Measurements from ENCODE around the gene HDLBP. TPM values are rescaled to one million over a fixed set of nuclear protein-coding genes. Genes with fewer than 3 reads are reported as not detected.

Gene HDLBP
- total RNA-seq, 2 donors from 2014 or later = 295 to 479 TPM

DNA sequence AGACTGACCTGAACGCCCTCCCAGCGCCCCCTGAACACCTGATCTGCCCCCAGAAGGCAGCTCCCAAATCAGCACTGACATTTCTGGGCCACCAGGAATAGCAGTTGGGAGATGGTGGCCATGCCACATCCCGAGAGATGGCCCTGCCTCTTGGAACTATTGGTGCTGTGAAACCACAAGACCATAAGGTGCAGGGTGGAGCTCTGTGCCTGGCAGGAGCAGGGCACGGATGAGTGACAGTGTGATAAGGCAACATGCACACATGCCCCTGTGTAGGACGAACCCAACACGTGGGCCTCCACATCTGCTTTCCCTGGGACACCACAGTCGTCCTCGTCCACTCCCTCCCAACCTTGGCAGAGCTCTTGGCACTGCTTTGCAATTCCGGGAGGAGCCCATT is 100.1 kb downstream of the HDLBP start:
- no peak for ATAC-seq
- H3K4me3 Mint-ChIP-seq = no peak overlapping the region

GRCh38 chr2:241214766-241215165 is 100.7 kb downstream of the HDLBP start:
- peak; percentile 60 for DNase-seq (ENCODE audit: low spot score)
- no peak overlapping the region for H3K4me3 Mint-ChIP-seq
- H3K4me1 Mint-ChIP-seq (ENCODE audit: low read depth in 2 of 2) = peaks cover 5 to 8% of the 10 kb centered on the region in 2 donors
- H3K27me3 Mint-ChIP-seq = no peaks in the 10 kb centered on the region
- no peaks in the 10 kb centered on the region for H3K36me3 Mint-ChIP-seq
- no peak for ATAC-seq
- no peak overlapping the region for H3K27ac Mint-ChIP-seq
- no peaks in the 10 kb centered on the region for H3K9me3 Mint-ChIP-seq

More for the DNA sequence above, 100.1 kb downstream of the HDLBP start:
- DNase-seq (ENCODE audit: low spot score) = peak; percentile 51
- Mint-ChIP-seq H3K4me1 (ENCODE audit: low read depth in 2 of 2) (peaks cover 5 to 12% of the 10 kb centered on the region in 2 donors), H3K27ac (no peak overlapping the region), H3K9me3 (no peaks in the 10 kb centered on the region), H3K27me3 (no peaks in the 10 kb centered on the region), H3K36me3 (no peaks in the 10 kb centered on the region)

- Mint-ChIP-seq H3K4me3 (no peak overlapping the region), H3K9me3 (no peaks in the 10 kb centered on the region), H3K36me3 (no peaks in the 10 kb centered on the region), H3K27me3 (no peaks in the 10 kb centered on the region), H3K27ac (no peak overlapping the region), H3K4me1 (ENCODE audit: low read depth in 2 of 2) (peaks cover 5% of the 10 kb centered on the region in 2 donors)
- DNase-seq (ENCODE audit: low spot score) = peak; percentile 56
- no peak for ATAC-seq
Measured at GRCh38 chr2:241214209-241214608, 101.3 kb downstream of the HDLBP start.

DNA sequence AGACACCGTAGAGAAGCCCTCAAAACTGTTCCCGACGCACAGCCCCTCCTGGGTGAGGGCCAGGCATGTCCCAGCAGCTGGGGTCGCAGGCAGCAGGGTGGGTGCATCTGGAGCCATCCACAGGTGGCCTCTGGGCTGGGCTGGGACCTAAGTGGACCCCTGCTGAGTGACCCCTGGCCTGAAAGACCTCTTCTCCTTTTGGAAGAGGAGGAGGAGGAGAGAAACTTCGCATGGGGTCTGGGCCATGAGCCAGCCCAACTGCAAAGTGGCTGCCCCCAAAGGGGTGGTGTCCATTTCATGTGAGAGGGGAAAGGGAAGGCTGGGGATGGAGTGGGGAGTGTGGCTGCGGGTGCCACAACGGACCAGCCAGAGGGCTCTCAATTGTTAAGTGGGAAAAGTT is 101.9 kb downstream of the HDLBP start:
- Mint-ChIP-seq H3K4me3 (no peak overlapping the region), H3K9me3 (no peaks in the 10 kb centered on the region), H3K36me3 (no peaks in the 10 kb centered on the region), H3K4me1 (ENCODE audit: low read depth in 2 of 2) (peaks cover 2 to 3% of the 10 kb centered on the region in 2 donors), H3K27me3 (no peaks in the 10 kb centered on the region), H3K27ac (no peak overlapping the region)
- ATAC-seq = no peak
- DNase-seq (ENCODE audit: low spot score) = peak; percentile 55

- Mint-ChIP-seq H3K9me3 (no peaks in the 10 kb centered on the region), H3K4me1 (ENCODE audit: low read depth in 2 of 2) (no peaks in the 10 kb centered on the region), H3K27ac (no peak overlapping the region), H3K27me3 (no peaks in the 10 kb centered on the region), H3K4me3 (no peak overlapping the region), H3K36me3 (no peaks in the 10 kb centered on the region)
- peak; percentile 6 for DNase-seq (ENCODE audit: low spot score)
- no peak for ATAC-seq
Measured at GRCh38 chr2:241213041-241213440, 102.4 kb downstream of the HDLBP start.

- Mint-ChIP-seq H3K9me3 (no peaks in the 10 kb centered on the region), H3K36me3 (no peaks in the 10 kb centered on the region), H3K27ac (peak overlapping the region in 1 of 2 donors; percentile 67), H3K27me3 (no peaks in the 10 kb centered on the region), H3K4me1 (ENCODE audit: low read depth in 2 of 2) (no peaks in the 10 kb centered on the region), H3K4me3 (no peak overlapping the region)
- DNase-seq (ENCODE audit: low spot score) (peak; percentile 56), ATAC-seq (no peak)
Measured at GRCh38 chr2:241211276-241211675, 104.2 kb downstream of the HDLBP start.

- Mint-ChIP-seq H3K36me3 (no peaks in the 10 kb centered on the region), H3K27ac (no peak overlapping the region), H3K4me3 (no peak overlapping the region), H3K4me1 (ENCODE audit: low read depth in 2 of 2) (no peaks in the 10 kb centered on the region), H3K27me3 (no peaks in the 10 kb centered on the region), H3K9me3 (no peaks in the 10 kb centered on the region)
- ATAC-seq (no peak), DNase-seq (ENCODE audit: low spot score) (peak; percentile 47)
Measured at GRCh38 chr2:241209271-241209670, 106.2 kb downstream of the HDLBP start.

DNA sequence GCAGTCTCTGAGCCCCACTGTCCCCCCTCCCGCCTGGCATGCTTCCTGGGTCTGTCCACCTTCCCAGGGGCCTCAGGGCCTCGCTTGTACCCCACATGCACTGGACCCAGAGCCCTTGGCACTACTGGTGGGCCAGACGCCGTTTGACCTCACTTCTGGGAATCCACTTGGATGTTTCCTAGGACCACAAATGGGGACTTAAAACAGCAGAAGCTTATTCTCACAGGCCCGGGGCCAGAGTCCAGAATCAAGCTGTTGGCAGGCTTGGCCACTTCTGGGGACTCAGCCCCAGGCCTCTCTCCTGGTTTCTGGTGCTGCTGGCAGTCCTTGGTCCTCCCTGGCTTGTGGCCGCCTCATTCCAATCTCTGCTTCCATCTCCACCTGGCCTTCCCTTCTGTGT is 107.4 kb downstream of the HDLBP start:
- DNase-seq (ENCODE audit: low spot score) (no peak), ATAC-seq (no peak)
- Mint-ChIP-seq H3K4me1 (ENCODE audit: low read depth in 2 of 2) (no peaks in the 10 kb centered on the region), H3K9me3 (no peaks in the 10 kb centered on the region), H3K27ac (no peak overlapping the region), H3K4me3 (no peak overlapping the region), H3K36me3 (no peaks in the 10 kb centered on the region), H3K27me3 (no peaks in the 10 kb centered on the region)

DNA sequence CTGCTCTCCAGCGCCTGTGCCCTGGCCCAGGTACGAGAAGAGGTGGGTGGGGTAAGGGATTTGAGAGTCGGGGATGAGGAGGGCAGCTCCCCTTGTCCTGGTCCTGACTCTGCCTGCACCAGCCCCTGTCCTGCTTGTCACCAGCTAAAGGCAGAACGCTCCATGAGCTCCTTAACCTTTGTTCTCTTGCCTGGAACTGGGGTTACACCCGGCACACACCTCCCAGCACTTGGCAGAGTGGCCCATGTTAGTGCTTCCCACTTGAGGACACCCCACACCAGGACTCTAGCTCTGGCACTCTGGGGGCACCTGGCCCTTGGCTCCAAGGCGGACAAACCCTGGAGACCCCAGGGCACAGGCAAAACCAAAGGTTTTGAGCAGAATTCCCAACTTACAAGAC is 107.8 kb downstream of the HDLBP start:
- Mint-ChIP-seq H3K27ac (no peak overlapping the region), H3K27me3 (no peaks in the 10 kb centered on the region), H3K4me3 (no peak overlapping the region), H3K9me3 (no peaks in the 10 kb centered on the region), H3K36me3 (no peaks in the 10 kb centered on the region), H3K4me1 (ENCODE audit: low read depth in 2 of 2) (no peaks in the 10 kb centered on the region)
- DNase-seq (ENCODE audit: low spot score) = peak; percentile 45
- ATAC-seq = no peak

DNA sequence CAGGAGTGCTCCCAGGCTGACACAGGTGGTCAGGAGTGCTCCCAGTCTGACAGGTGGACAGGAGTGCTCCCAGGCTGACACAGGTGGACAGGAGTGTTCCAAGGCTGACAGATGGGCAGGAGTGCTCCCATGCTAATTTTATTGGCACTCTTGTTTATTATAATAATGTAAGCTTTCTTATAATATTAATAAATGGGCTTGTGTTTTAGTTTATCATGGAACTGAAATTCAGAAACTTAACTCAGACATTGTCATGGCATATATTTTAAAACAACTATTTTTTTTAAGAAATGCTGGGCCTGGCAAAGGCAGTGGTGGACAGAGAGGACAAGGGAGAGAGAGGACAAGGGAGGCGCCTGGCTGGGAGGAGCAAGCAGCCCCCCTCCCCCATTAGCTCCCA is 108.3 kb downstream of the HDLBP start:
- no peak overlapping the region for H3K4me3 Mint-ChIP-seq
- no peaks in the 10 kb centered on the region for H3K36me3 Mint-ChIP-seq
- H3K9me3 Mint-ChIP-seq = no peaks in the 10 kb centered on the region
- DNase-seq (ENCODE audit: low spot score) (no peak), ATAC-seq (no peak)
- H3K27ac Mint-ChIP-seq = no peak overlapping the region
- H3K4me1 Mint-ChIP-seq (ENCODE audit: low read depth in 2 of 2) = no peaks in the 10 kb centered on the region
- no peaks in the 10 kb centered on the region for H3K27me3 Mint-ChIP-seq

- no peaks in the 10 kb centered on the region for H3K27me3 Mint-ChIP-seq
- ATAC-seq (no peak), DNase-seq (ENCODE audit: low spot score) (peak; percentile 58)
- H3K4me3 Mint-ChIP-seq = no peak overlapping the region
- H3K27ac Mint-ChIP-seq = no peak overlapping the region
- no peaks in the 10 kb centered on the region for H3K36me3 Mint-ChIP-seq
- no peaks in the 10 kb centered on the region for H3K9me3 Mint-ChIP-seq
- no peaks in the 10 kb centered on the region for H3K4me1 Mint-ChIP-seq (ENCODE audit: low read depth in 2 of 2)
Measured at GRCh38 chr2:241205086-241205485, 110.4 kb downstream of the HDLBP start.

DNA sequence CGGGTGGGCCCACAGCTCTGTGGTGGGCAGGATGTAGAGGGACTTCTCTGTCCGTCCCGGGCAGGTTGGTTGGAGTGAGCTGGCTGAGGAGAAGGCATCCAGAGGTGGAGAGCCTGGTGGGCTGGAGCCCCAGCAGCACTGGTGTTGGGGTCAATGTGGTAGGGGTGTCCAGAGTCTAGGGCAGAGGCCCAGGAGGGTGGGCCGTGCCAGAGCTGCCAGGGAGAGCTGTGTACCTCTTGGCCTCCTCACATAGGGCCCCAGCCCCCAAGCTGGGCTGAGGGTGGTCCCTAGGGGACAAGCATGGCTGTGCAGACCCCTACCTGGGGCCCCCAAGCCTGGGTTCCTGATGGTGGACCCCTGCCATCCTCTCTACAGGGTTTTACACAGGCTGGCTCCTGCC is 111.0 kb downstream of the HDLBP start:
- Mint-ChIP-seq H3K9me3 (no peaks in the 10 kb centered on the region), H3K4me1 (ENCODE audit: low read depth in 2 of 2) (no peaks in the 10 kb centered on the region), H3K27ac (no peak overlapping the region), H3K27me3 (no peaks in the 10 kb centered on the region), H3K4me3 (no peak overlapping the region), H3K36me3 (no peaks in the 10 kb centered on the region)
- peak; percentile 48 for DNase-seq (ENCODE audit: low spot score)
- ATAC-seq = no peak

GRCh38 chr2:241204010-241204384 is 111.5 kb downstream of the HDLBP start:
- H3K27ac Mint-ChIP-seq = no peak overlapping the region
- ATAC-seq (no peak), DNase-seq (ENCODE audit: low spot score) (peak; percentile 54)

DNA sequence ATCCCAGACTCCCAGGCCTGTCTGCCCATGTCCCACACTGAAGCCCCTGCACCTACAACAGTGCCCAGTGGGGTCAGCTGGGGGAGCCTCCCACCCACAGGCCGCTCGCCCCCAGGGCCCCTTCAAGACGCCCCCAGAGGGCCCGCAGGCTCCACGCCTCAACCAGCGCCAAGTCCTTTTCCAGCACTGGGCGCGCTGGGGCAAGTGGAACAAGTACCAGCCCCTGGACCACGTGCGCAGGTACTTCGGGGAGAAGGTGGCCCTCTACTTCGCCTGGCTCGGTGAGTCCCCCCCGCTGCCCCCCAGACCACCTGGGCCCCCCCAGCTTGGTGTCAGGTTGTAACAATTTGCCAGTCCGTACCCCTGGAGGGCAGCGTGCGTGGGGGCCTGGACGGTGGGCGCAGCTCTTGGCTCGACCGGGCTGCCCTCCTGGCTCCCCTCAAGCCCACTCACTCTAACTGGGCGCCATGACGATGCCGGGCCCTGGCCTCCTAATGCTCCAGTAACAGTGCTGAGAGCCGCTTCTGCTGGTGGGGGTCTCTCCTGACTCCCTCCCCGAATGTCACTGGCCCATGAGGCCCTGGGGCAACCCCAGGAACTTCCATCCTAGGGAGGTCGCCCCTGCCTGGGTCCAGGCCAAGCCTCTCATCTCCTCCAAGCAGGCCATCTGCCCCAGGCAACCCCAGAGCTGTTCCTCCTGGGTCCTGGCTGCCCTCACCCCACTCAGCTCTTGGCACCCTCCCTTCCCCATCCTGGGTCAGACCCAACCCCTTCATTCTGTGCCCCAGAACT is 112.1 kb downstream of the HDLBP start:
- H3K27ac Mint-ChIP-seq = no peak overlapping the region
- no peaks in the 10 kb centered on the region for H3K9me3 Mint-ChIP-seq
- no peaks in the 10 kb centered on the region for H3K27me3 Mint-ChIP-seq
- no peak overlapping the region for H3K4me3 Mint-ChIP-seq
- no peak for ATAC-seq
- H3K4me1 Mint-ChIP-seq (ENCODE audit: low read depth in 2 of 2) = no peaks in the 10 kb centered on the region
- H3K36me3 Mint-ChIP-seq = no peaks in the 10 kb centered on the region
- DNase-seq (ENCODE audit: low spot score) = peak; percentile 45

More at GRCh38 chr2:241204010-241204384, 111.5 kb downstream of the HDLBP start:
- H3K9me3 Mint-ChIP-seq = no peaks in the 10 kb centered on the region
- H3K4me3 Mint-ChIP-seq = no peak overlapping the region
- no peaks in the 10 kb centered on the region for H3K36me3 Mint-ChIP-seq
- H3K4me1 Mint-ChIP-seq (ENCODE audit: low read depth in 2 of 2) = no peaks in the 10 kb centered on the region
- H3K27me3 Mint-ChIP-seq = no peaks in the 10 kb centered on the region

DNA sequence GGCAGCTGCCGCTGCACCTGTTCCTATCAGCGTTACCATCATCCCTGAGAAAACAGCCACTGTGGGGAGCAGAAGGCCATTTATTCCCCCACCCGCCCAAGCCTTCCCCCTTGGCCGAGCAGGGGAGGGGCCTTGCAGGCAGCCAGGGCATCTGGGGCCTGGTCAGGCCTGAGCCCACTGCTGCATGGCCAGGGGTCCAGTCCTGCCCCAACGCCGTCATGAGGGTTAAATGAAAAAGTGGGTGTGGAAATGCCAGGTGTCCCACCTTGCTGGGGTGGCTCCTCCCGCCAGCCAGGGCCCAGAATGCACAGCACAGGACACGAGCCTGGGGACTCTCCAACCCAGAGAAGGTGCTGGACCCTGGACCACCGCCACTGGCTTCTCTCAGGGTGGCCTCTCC is 112.8 kb downstream of the HDLBP start:
- ATAC-seq (no peak), DNase-seq (ENCODE audit: low spot score) (peak; percentile 60)
- H3K4me1 Mint-ChIP-seq (ENCODE audit: low read depth in 2 of 2) = no peaks in the 10 kb centered on the region
- H3K27me3 Mint-ChIP-seq = no peaks in the 10 kb centered on the region
- no peaks in the 10 kb centered on the region for H3K36me3 Mint-ChIP-seq
- no peak overlapping the region for H3K27ac Mint-ChIP-seq
- no peak overlapping the region for H3K4me3 Mint-ChIP-seq
- no peaks in the 10 kb centered on the region for H3K9me3 Mint-ChIP-seq
